ENCODE measurements around the gene RPL9. TPM values are rescaled to one million over a fixed set of nuclear protein-coding genes. Genes with fewer than 3 reads are reported as not detected.

Gene RPL9
- total and polyA plus RNA-seq, 2 experiments from 2014 or later: 2,522 to 4,044 TPM

DNA sequence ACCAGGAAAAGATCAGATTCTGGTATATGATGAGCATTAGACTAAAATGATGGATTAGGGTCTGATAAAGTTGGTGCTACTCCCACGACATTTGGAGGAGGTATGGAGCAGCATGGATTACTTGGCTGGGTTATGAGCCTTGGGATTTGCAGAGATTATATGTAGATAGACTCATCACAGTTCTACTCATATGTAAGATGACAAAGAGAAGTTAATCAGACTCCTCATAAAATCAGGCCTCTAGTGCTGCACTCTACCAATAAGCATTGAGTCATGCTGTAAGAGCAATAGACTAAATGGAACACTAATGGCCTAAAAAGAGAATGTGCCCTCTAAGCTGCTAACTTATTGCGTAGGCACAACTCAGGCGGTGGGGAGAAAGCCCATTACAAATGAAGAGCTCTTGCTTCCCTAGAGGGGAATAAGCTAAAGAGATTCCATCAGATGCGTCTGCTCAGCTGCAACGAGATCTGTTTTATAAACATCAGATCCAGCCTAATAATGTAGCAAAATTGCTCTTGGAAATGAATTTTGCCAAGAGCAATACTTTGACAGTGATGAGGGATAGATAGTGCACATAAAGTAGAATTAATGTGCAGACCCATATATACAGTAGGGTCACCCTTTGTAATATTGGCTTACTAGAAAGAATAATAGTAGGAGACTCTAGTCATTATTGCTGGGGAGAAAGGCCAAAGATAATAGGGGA, 17.6 kb upstream of the RPL9 start:
- H3K36me3 ChIP-seq (ENCODE audit: insufficient read depth): peaks cover 19% of the 10 kb centered on the region; the same call in 1 of the 2 replicates

More for the DNA sequence above, 17.6 kb upstream of the RPL9 start:
- Histone ChIP-seq H3K27ac (ENCODE audit: low read depth) (no peak overlapping the region), H3K9me2 (ENCODE audit: insufficient read depth) (no peaks in the 10 kb centered on the region), H2AFZ (no peak overlapping the region), H3K4me3 (no peak overlapping the region), H3K27me3 (ENCODE audit: insufficient read depth) (no peaks in the 10 kb centered on the region), H3K4me1 (ENCODE audit: insufficient read depth) (no peaks in the 10 kb centered on the region), H3F3A (replicated peaks; ENCODE audit: low read depth) (no peaks in the 10 kb centered on the region), H3K79me2 (replicated peaks; ENCODE audit: insufficient read depth) (no peaks in the 10 kb centered on the region), H3K4me2 (no peak overlapping the region), H4K20me1 (replicated peaks; ENCODE audit: insufficient read depth) (no peaks in the 10 kb centered on the region)
- DNase-seq (ENCODE audit: low spot score): no peak
- no peak for ATAC-seq
- H3K27ac Mint-ChIP-seq: no peak overlapping the region
- no peaks in the 10 kb centered on the region for H3K4me1 Mint-ChIP-seq
- H3K36me3 Mint-ChIP-seq (ENCODE audit: low read depth): peaks cover 37% of the 10 kb centered on the region
- TF ChIP-seq STAT1 (IDR thresholded peaks at IDR 0.05; ENCODE audit: unreplicated experiment): no peak
- TF ChIP-seq ETS1 (IDR thresholded peaks at IDR 0.05): no peak
- no peak for TF ChIP-seq JUNB (IDR thresholded peaks at IDR 0.05; ENCODE audit: unreplicated experiment)
- TF ChIP-seq, protein P1, sequence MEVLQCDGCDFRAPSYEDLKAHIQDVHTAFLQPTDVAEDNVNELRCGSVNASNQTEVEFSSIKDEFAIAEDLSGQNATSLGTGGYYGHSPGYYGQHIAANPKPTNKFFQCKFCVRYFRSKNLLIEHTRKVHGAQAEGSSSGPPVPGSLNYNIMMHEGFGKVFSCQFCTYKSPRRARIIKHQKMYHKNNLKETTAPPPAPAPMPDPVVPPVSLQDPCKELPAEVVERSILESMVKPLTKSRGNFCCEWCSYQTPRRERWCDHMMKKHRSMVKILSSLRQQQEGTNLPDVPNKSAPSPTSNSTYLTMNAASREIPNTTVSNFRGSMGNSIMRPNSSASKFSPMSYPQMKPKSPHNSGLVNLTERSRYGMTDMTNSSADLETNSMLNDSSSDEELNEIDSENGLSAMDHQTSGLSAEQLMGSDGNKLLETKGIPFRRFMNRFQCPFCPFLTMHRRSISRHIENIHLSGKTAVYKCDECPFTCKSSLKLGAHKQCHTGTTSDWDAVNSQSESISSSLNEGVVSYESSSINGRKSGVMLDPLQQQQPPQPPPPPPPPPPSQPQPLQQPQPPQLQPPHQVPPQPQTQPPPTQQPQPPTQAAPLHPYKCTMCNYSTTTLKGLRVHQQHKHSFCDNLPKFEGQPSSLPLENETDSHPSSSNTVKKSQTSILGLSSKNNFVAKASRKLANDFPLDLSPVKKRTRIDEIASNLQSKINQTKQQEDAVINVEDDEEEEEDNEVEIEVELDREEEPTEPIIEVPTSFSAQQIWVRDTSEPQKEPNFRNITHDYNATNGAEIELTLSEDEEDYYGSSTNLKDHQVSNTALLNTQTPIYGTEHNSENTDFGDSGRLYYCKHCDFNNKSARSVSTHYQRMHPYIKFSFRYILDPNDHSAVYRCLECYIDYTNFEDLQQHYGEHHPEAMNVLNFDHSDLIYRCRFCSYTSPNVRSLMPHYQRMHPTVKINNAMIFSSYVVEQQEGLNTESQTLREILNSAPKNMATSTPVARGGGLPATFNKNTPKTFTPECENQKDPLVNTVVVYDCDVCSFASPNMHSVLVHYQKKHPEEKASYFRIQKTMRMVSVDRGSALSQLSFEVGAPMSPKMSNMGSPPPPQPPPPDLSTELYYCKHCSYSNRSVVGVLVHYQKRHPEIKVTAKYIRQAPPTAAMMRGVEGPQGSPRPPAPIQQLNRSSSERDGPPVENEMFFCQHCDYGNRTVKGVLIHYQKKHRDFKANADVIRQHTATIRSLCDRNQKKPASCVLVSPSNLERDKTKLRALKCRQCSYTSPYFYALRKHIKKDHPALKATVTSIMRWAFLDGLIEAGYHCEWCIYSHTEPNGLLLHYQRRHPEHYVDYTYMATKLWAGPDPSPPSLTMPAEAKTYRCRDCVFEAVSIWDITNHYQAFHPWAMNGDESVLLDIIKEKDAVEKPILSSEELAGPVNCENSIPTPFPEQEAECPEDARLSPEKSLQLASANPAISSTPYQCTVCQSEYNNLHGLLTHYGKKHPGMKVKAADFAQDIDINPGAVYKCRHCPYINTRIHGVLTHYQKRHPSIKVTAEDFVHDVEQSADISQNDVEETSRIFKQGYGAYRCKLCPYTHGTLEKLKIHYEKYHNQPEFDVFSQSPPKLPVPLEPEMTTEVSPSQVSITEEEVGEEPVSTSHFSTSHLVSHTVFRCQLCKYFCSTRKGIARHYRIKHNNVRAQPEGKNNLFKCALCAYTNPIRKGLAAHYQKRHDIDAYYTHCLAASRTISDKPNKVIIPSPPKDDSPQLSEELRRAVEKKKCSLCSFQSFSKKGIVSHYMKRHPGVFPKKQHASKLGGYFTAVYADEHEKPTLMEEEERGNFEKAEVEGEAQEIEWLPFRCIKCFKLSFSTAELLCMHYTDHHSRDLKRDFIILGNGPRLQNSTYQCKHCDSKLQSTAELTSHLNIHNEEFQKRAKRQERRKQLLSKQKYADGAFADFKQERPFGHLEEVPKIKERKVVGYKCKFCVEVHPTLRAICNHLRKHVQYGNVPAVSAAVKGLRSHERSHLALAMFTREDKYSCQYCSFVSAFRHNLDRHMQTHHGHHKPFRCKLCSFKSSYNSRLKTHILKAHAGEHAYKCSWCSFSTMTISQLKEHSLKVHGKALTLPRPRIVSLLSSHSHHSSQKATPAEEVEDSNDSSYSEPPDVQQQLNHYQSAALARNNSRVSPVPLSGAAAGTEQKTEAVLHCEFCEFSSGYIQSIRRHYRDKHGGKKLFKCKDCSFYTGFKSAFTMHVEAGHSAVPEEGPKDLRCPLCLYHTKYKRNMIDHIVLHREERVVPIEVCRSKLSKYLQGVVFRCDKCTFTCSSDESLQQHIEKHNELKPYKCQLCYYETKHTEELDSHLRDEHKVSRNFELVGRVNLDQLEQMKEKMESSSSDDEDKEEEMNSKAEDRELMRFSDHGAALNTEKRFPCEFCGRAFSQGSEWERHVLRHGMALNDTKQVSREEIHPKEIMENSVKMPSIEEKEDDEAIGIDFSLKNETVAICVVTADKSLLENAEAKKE (CRISPR knock-in tag; IDR thresholded peaks at IDR 0.05): no peak
- no peak for TF ChIP-seq NANOG (IDR thresholded peaks at IDR 0.05; ENCODE audit: borderline replicate concordance)
- TF ChIP-seq, protein P2, sequence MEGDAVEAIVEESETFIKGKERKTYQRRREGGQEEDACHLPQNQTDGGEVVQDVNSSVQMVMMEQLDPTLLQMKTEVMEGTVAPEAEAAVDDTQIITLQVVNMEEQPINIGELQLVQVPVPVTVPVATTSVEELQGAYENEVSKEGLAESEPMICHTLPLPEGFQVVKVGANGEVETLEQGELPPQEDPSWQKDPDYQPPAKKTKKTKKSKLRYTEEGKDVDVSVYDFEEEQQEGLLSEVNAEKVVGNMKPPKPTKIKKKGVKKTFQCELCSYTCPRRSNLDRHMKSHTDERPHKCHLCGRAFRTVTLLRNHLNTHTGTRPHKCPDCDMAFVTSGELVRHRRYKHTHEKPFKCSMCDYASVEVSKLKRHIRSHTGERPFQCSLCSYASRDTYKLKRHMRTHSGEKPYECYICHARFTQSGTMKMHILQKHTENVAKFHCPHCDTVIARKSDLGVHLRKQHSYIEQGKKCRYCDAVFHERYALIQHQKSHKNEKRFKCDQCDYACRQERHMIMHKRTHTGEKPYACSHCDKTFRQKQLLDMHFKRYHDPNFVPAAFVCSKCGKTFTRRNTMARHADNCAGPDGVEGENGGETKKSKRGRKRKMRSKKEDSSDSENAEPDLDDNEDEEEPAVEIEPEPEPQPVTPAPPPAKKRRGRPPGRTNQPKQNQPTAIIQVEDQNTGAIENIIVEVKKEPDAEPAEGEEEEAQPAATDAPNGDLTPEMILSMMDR (conservative IDR thresholded peaks at IDR 0.05; ENCODE audit: low read depth in 2 of 2): no peak
- no peak for TF ChIP-seq EZH2phosphoT487 (IDR thresholded peaks at IDR 0.05; ENCODE audit: unreplicated experiment)
- TF ChIP-seq ZNF114 (CRISPR knock-in tag; IDR thresholded peaks at IDR 0.05): no peak
- TF ChIP-seq POLR2AphosphoS5 (IDR thresholded peaks at IDR 0.05; ENCODE audit: low read depth): no peak
- TF ChIP-seq CREB1 (CRISPR knock-in tag; IDR thresholded peaks at IDR 0.05; ENCODE audit: low read depth): no peak
- TF ChIP-seq, protein P3, sequence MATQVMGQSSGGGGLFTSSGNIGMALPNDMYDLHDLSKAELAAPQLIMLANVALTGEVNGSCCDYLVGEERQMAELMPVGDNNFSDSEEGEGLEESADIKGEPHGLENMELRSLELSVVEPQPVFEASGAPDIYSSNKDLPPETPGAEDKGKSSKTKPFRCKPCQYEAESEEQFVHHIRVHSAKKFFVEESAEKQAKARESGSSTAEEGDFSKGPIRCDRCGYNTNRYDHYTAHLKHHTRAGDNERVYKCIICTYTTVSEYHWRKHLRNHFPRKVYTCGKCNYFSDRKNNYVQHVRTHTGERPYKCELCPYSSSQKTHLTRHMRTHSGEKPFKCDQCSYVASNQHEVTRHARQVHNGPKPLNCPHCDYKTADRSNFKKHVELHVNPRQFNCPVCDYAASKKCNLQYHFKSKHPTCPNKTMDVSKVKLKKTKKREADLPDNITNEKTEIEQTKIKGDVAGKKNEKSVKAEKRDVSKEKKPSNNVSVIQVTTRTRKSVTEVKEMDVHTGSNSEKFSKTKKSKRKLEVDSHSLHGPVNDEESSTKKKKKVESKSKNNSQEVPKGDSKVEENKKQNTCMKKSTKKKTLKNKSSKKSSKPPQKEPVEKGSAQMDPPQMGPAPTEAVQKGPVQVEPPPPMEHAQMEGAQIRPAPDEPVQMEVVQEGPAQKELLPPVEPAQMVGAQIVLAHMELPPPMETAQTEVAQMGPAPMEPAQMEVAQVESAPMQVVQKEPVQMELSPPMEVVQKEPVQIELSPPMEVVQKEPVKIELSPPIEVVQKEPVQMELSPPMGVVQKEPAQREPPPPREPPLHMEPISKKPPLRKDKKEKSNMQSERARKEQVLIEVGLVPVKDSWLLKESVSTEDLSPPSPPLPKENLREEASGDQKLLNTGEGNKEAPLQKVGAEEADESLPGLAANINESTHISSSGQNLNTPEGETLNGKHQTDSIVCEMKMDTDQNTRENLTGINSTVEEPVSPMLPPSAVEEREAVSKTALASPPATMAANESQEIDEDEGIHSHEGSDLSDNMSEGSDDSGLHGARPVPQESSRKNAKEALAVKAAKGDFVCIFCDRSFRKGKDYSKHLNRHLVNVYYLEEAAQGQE (IDR thresholded peaks at IDR 0.05; ENCODE audit: unreplicated experiment): no peak
- H3K27me3 Mint-ChIP-seq (ENCODE audit: insufficient read depth, low read depth, poor library complexity): peaks cover 3% of the 10 kb centered on the region
- no peak overlapping the region for H3K4me3 Mint-ChIP-seq
- no peaks in the 10 kb centered on the region for H3K9me3 Mint-ChIP-seq

Measured in GM23338 (cell line).